Measurements from ENCODE around the gene SEMA4C.

SEMA4C gene

DNA sequence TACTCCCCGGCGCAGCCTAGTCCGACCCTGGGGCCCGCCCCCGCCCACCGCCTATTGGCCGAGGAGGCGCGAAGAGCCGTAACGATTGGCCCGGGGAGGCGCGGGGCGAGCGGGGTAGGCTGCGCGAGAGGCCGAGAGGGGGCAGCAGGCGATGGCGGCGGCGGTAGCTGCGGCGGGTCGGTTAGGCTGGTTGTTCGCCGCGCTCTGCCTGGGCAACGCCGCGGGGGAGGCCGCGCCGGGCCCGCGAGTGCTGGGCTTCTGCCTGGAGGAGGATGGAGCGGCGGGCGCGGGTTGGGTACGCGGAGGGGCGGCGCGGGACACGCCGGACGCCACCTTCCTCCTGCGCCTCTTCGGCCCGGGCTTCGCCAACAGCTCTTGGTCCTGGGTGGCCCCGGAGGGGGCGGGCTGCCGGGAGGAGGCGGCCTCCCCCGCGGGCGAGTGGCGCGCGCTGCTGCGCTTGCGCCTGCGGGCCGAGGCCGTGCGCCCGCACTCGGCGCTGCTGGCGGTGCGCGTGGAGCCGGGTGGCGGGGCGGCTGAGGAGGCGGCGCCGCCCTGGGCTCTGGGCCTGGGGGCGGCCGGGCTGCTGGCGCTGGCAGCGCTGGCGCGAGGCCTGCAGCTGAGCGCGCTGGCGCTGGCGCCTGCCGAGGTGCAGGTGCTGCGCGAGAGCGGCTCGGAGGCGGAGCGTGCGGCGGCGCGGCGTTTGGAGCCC, 53.6 kb downstream of the SEMA4C start, which contains the start of gene CNNM3:
TSS of gene CNNM3 (plus strand) at position 142 of the 709 bp plus-strand sequence. CDS start at position 152, 10 bp downstream.
- H2BK12ac ChIP-seq (ENCODE audit: low read length in 2 of 2), result peak within 1 kb of the TSS in 1 of 2 experiments; percentile 81
- peak within 1 kb of the TSS; percentile 96 for H3K4me2 ChIP-seq (ENCODE audit: low read length, poor library complexity, severe bottlenecking)
- no peaks in the 10 kb centered on the region for H3K9me3 ChIP-seq (ENCODE audit: control insufficient read depth, low read length)
- H3K4ac ChIP-seq (ENCODE audit: low read depth in 1 of 2, low read length in 2 of 2), result peak within 1 kb of the TSS in 1 of 2 experiments; percentile 36
- H3K4me3 ChIP-seq (ENCODE audit: insufficient read depth in 1 of 2, low read depth in 1 of 2, low read length in 2 of 2), result peak within 1 kb of the TSS; percentile 81 to 88
- peak within 1 kb of the TSS; percentile 48 for H3K27ac ChIP-seq (ENCODE audit: low read length, poor library complexity, severe bottlenecking)
- H3K18ac ChIP-seq (ENCODE audit: low read depth in 1 of 2, low read length in 2 of 2), result peak within 1 kb of the TSS; percentile 78 to 95
- H3K9ac ChIP-seq (ENCODE audit: low read length), result peak within 1 kb of the TSS; percentile 72
- H2BK5ac ChIP-seq (ENCODE audit: low read depth, low read length, poor library complexity, severe bottlenecking), result peak within 1 kb of the TSS; percentile 83
- H2AK5ac ChIP-seq (ENCODE audit: low read length, severe bottlenecking), result no peak within 1 kb of the TSS
- under 1% methylated on average over 37 of the region's 103 CpGs for WGBS
- peaks cover 0 to 10% of the 10 kb centered on the region in 2 experiments for H3K36me3 ChIP-seq (ENCODE audit: control insufficient read depth in 1 of 2, insufficient read depth in 2 of 2, low read depth in 1 of 2, low read length in 2 of 2)
- peak within 1 kb of the TSS; percentile 74 for H4K8ac ChIP-seq (ENCODE audit: low read length)
- H2BK120ac ChIP-seq (ENCODE audit: low read depth, low read length), result no peak within 1 kb of the TSS
- H3K14ac ChIP-seq (ENCODE audit: low read length in 2 of 2), result peak within 1 kb of the TSS in 1 of 2 experiments; percentile 95
- peaks cover 36% of the 10 kb centered on the region for H3K79me1 ChIP-seq (replicated peaks; ENCODE audit: low read length, poor library complexity, severe bottlenecking)
- DNase-seq, result peak; percentile 95
- H2BK15ac ChIP-seq (ENCODE audit: low read depth, poor library complexity, severe bottlenecking), result peak within 1 kb of the TSS; percentile 91
- peaks cover 17% of the 10 kb centered on the region for H3K4me1 ChIP-seq (ENCODE audit: control insufficient read depth, insufficient read depth, low read depth, low read length)
- H3K27me3 ChIP-seq (ENCODE audit: control insufficient read depth in 1 of 2, insufficient read depth in 1 of 2, low read length in 2 of 2), result no peaks in the 10 kb centered on the region
- peak within 1 kb of the TSS in 1 of 2 experiments; percentile 73 for H3K23ac ChIP-seq (ENCODE audit: low read length in 2 of 2)
- peak within 1 kb of the TSS; percentile 86 for H4K91ac ChIP-seq (ENCODE audit: low read length)
- peak within 1 kb of the TSS; percentile 96 for H2AFZ ChIP-seq (ENCODE audit: low read depth, low read length)

DNA sequence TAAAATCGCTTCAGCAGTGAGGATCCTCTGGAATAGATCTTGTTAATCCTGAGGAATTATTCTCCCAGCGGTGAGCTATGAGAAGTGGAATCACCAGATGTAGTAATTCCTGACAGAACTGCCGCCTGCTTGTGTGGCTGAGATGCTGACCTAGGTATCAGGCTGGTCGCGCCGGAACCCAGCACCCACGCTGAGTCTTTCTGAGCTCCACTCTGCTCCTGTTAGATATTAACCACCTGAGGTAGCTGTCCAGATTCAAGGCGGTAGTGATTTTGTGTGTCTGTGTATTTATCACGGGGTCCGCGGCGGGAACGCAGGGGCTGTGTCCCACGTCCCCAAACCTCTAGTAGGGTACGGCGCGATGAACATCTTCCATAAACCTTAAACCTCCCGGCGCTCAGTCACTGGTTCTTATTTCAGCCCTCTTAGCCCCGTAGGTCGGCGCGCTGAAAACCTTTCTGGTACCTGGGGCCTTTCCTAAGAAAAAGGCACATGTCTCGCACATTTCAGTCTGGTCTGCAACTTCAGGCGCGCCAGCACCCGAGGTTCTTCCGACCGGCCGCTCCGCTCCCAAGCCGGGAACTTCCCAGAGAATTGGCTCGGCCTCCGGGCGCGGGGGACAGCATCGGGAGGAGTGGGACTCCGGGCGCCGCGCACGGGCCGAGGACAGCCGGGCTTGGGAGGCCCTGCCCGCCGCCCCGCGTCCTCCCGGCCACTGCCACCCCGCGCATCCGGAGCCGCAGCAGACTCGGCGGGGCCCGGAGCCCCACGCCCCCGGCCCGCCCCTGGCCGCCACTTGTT, 54.4 kb downstream of the SEMA4C start:
- H3K4ac ChIP-seq (ENCODE audit: low read depth in 1 of 2, low read length in 2 of 2), result peak overlapping the region in 1 of 2 experiments; percentile 36
- peak overlapping the region in 1 of 2 experiments; percentile 23 for H2BK12ac ChIP-seq (ENCODE audit: low read length in 2 of 2)
- no peak overlapping the region for H2BK15ac ChIP-seq (ENCODE audit: low read depth, poor library complexity, severe bottlenecking)
- peak overlapping the region; percentile 75 to 81 for H3K4me3 ChIP-seq (ENCODE audit: insufficient read depth in 1 of 2, low read depth in 1 of 2, low read length in 2 of 2)
- no peak overlapping the region for H2BK5ac ChIP-seq (ENCODE audit: low read depth, low read length, poor library complexity, severe bottlenecking)
- H2AFZ ChIP-seq (ENCODE audit: low read depth, low read length), result peak overlapping the region; percentile 68
- no peak overlapping the region for H3K23ac ChIP-seq (ENCODE audit: low read length in 2 of 2)
- H3K9ac ChIP-seq (ENCODE audit: low read length), result peak overlapping the region; percentile 72
- no peak overlapping the region for H3K18ac ChIP-seq (ENCODE audit: low read depth in 1 of 2, low read length in 2 of 2)
- H3K36me3 ChIP-seq (ENCODE audit: control insufficient read depth in 1 of 2, insufficient read depth in 2 of 2, low read depth in 1 of 2, low read length in 2 of 2), result peaks cover 0 to 10% of the 10 kb centered on the region in 2 experiments
- peaks cover 30% of the 10 kb centered on the region for H3K79me1 ChIP-seq (replicated peaks; ENCODE audit: low read length, poor library complexity, severe bottlenecking)
- WGBS, result 3% methylated on average over 50 of the region's 60 CpGs
- H2BK120ac ChIP-seq (ENCODE audit: low read depth, low read length), result no peak overlapping the region
- H3K9me3 ChIP-seq (ENCODE audit: control insufficient read depth, low read length), result no peaks in the 10 kb centered on the region
- peaks cover 17% of the 10 kb centered on the region for H3K4me1 ChIP-seq (ENCODE audit: control insufficient read depth, insufficient read depth, low read depth, low read length)
- no peak overlapping the region for H4K8ac ChIP-seq (ENCODE audit: low read length)
- no peak overlapping the region for H4K91ac ChIP-seq (ENCODE audit: low read length)
- no peak overlapping the region for H3K14ac ChIP-seq (ENCODE audit: low read length in 2 of 2)
- H3K27ac ChIP-seq (ENCODE audit: low read length, poor library complexity, severe bottlenecking), result peak overlapping the region; percentile 48
- peak; percentile 74 for DNase-seq
- H2AK5ac ChIP-seq (ENCODE audit: low read length, severe bottlenecking), result no peak overlapping the region
- H3K4me2 ChIP-seq (ENCODE audit: low read length, poor library complexity, severe bottlenecking), result peak overlapping the region; percentile 96
- H3K27me3 ChIP-seq (ENCODE audit: control insufficient read depth in 1 of 2, insufficient read depth in 1 of 2, low read length in 2 of 2), result no peaks in the 10 kb centered on the region

DNA sequence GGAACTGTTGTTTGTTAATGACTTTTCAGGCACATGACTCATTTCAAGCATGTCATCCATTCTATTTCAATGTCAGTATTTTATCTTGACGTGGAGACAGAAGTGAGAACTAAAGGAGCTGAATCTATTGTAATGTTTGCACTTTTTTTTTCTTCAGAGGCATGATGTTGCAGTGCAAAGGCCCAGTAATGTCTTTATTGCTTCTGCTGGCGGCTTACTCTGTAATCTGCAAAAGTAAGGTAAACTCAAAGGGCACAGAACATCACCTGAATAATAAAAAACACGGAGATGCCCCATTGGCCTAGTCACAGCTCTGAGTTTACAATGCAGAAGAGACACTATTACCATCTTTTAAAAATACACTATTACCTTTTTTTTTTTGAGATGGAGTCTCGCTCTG, 56.2 kb downstream of the SEMA4C start:
- Histone ChIP-seq H2BK12ac (ENCODE audit: low read length in 2 of 2) (no peak overlapping the region), H3K27me3 (ENCODE audit: control insufficient read depth in 1 of 2, insufficient read depth in 1 of 2, low read length in 2 of 2) (no peaks in the 10 kb centered on the region), H2BK15ac (ENCODE audit: low read depth, poor library complexity, severe bottlenecking) (no peak overlapping the region), H3K9ac (ENCODE audit: low read length) (no peak overlapping the region), H2BK120ac (ENCODE audit: low read depth, low read length) (no peak overlapping the region), H2BK5ac (ENCODE audit: low read depth, low read length, poor library complexity, severe bottlenecking) (no peak overlapping the region), H2AK5ac (ENCODE audit: low read length, severe bottlenecking) (no peak overlapping the region), H3K14ac (ENCODE audit: low read length in 2 of 2) (no peak overlapping the region), H3K23ac (ENCODE audit: low read length in 2 of 2) (no peak overlapping the region), H3K4me2 (ENCODE audit: low read length, poor library complexity, severe bottlenecking) (no peak overlapping the region), H3K9me3 (ENCODE audit: control insufficient read depth, low read length) (no peaks in the 10 kb centered on the region), H3K18ac (ENCODE audit: low read depth in 1 of 2, low read length in 2 of 2) (no peak overlapping the region), H3K79me1 (replicated peaks; ENCODE audit: low read length, poor library complexity, severe bottlenecking) (peaks cover 14% of the 10 kb centered on the region), H2AFZ (ENCODE audit: low read depth, low read length) (no peak overlapping the region), H3K4me1 (ENCODE audit: control insufficient read depth, insufficient read depth, low read depth, low read length) (peaks cover 11% of the 10 kb centered on the region), H3K4me3 (ENCODE audit: insufficient read depth in 1 of 2, low read depth in 1 of 2, low read length in 2 of 2) (no peak overlapping the region), H3K4ac (ENCODE audit: low read depth in 1 of 2, low read length in 2 of 2) (no peak overlapping the region), H3K36me3 (ENCODE audit: control insufficient read depth in 1 of 2, insufficient read depth in 2 of 2, low read depth in 1 of 2, low read length in 2 of 2) (peaks cover 1 to 18% of the 10 kb centered on the region in 2 experiments), H4K91ac (ENCODE audit: low read length) (no peak overlapping the region), H3K27ac (ENCODE audit: low read length, poor library complexity, severe bottlenecking) (no peak overlapping the region), H4K8ac (ENCODE audit: low read length) (no peak overlapping the region)
- 94% methylated on average over 4 of the region's 4 CpGs for WGBS
- no peak for DNase-seq

DNA sequence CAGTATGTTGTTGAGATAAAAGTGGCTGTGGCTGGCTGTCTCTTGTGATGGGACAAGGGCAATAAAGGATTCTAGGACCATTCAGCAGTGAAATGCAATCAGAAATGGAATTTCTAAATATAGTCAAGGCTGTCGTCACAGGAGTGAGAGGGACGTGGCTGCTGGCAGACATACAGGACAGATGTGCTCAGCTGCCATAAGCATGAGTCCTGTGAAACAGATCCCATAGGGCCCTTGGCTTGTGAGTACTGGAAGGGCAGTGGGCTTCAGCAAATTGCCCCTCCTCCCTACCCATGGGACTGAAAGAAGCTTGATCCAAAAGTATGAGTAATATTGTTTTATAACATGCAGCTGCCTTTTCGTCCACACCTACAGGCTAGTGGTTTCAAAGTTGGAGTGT, 58.0 kb downstream of the SEMA4C start:
- Histone ChIP-seq H3K27me3 (ENCODE audit: control insufficient read depth in 1 of 2, insufficient read depth in 1 of 2, low read length in 2 of 2) (no peaks in the 10 kb centered on the region), H4K8ac (ENCODE audit: low read length) (no peak overlapping the region), H4K91ac (ENCODE audit: low read length) (no peak overlapping the region), H3K4me3 (ENCODE audit: insufficient read depth in 1 of 2, low read depth in 1 of 2, low read length in 2 of 2) (no peak overlapping the region), H3K18ac (ENCODE audit: low read depth in 1 of 2, low read length in 2 of 2) (no peak overlapping the region), H2BK12ac (ENCODE audit: low read length in 2 of 2) (no peak overlapping the region), H3K23ac (ENCODE audit: low read length in 2 of 2) (no peak overlapping the region), H3K9ac (ENCODE audit: low read length) (no peak overlapping the region), H3K4me1 (ENCODE audit: control insufficient read depth, insufficient read depth, low read depth, low read length) (peaks cover 4% of the 10 kb centered on the region), H3K4me2 (ENCODE audit: low read length, poor library complexity, severe bottlenecking) (no peak overlapping the region), H3K36me3 (ENCODE audit: control insufficient read depth in 1 of 2, insufficient read depth in 2 of 2, low read depth in 1 of 2, low read length in 2 of 2) (peaks cover 6 to 25% of the 10 kb centered on the region in 2 experiments), H2AK5ac (ENCODE audit: low read length, severe bottlenecking) (no peak overlapping the region), H3K14ac (ENCODE audit: low read length in 2 of 2) (no peak overlapping the region), H3K9me3 (ENCODE audit: control insufficient read depth, low read length) (no peaks in the 10 kb centered on the region), H2BK15ac (ENCODE audit: low read depth, poor library complexity, severe bottlenecking) (no peak overlapping the region), H3K27ac (ENCODE audit: low read length, poor library complexity, severe bottlenecking) (no peak overlapping the region), H2AFZ (ENCODE audit: low read depth, low read length) (no peak overlapping the region), H3K79me1 (replicated peaks; ENCODE audit: low read length, poor library complexity, severe bottlenecking) (no peaks in the 10 kb centered on the region), H2BK120ac (ENCODE audit: low read depth, low read length) (no peak overlapping the region), H2BK5ac (ENCODE audit: low read depth, low read length, poor library complexity, severe bottlenecking) (no peak overlapping the region), H3K4ac (ENCODE audit: low read depth in 1 of 2, low read length in 2 of 2) (no peak overlapping the region)
- peak; percentile 35 for DNase-seq
- WGBS, result 54% methylated on average over 3 of the region's 3 CpGs
